Measurements from ENCODE around the gene FUT6. TPM values are rescaled to one million over a fixed set of nuclear protein-coding genes. Genes with fewer than 3 reads are reported as not detected.
"Not testable (repeated sequence)": the region's sequence is repeated elsewhere in the genome, so short reads cannot be mapped to it uniquely, and the experiment has no call there.

Gene FUT6
- total RNA-seq, 4 donors from 2014 or later = not detected

GRCh38 chr19:5782322-5782721, 57.2 kb downstream of the FUT6 start:
- TF ChIP-seq POLR2A (IDR thresholded peaks at IDR 0.05) (no peak), CTCF (IDR thresholded peaks at IDR 0.05) (no peak)
- intact Hi-C loops (cut with DNase I) = no loop called here

GRCh38 chr19:5780916-5781315, 58.6 kb downstream of the FUT6 start:
- H3K4me1 ChIP-seq; intact Hi-C loops (cut with DNase I); H3K27me3 ChIP-seq; H3K27ac ChIP-seq; DNase-seq; H3K9me3 ChIP-seq; H3K4me3 ChIP-seq (replicated peaks in 1 of 3): not testable (repeated sequence)
- peaks cover 11 to 17% of the 10 kb centered on the region in 2 donors for H3K36me3 ChIP-seq
- WGBS, 2 donors = 83% methylated on average over 11 of the region's 11 CpGs

More at GRCh38 chr19:5782322-5782721, 57.2 kb downstream of the FUT6 start:
- Histone ChIP-seq H3K4me3 (replicated peaks in 1 of 3) (no peak overlapping the region), H3K27me3 (no peaks in the 10 kb centered on the region), H3K9me3 (no peaks in the 10 kb centered on the region), H3K36me3 (peaks cover 25 to 31% of the 10 kb centered on the region in 2 donors), H3K27ac (no peak overlapping the region), H3K4me1 (no peaks in the 10 kb centered on the region)
- WGBS, 2 donors = 88 to 92% methylated on average over 2 to 6 of the region's 9 CpGs
- DNase-seq = no peak

Other genes with a start within 250 kb of the FUT6 start
- 10 to 100 TPM; 52.2 to 74.5 (median 65.3) TPM for gene SAFB2, start 216.9 kb downstream of the FUT6 start, total RNA-seq
- 100 to 1,000 TPM in 2 of 4 donors, 10 to 100 TPM in 2; 70.1 to 129 (median 86.7) TPM for gene SAFB, start 216.6 kb downstream of the FUT6 start, total RNA-seq
- gene MICOS13, start 159.2 kb downstream of the FUT6 start, total RNA-seq = 10 to 100 TPM; 20.1 to 68.3 (median 47.2) TPM
- gene HSD11B1L, start 158.7 kb downstream of the FUT6 start, total RNA-seq = 10 to 100 TPM in 3 of 4 donors, 1 to 10 TPM in 1; 7.3 to 30.4 (median 15.8) TPM
- 100 to 1,000 TPM; 313 to 561 (median 386) TPM for gene RPL36, start 149.4 kb downstream of the FUT6 start, total RNA-seq
- gene LONP1, start 119.6 kb downstream of the FUT6 start, total RNA-seq = 100 to 1,000 TPM in 1 of 4 donors, 10 to 100 TPM in 3; 45.0 to 100 (median 67.9) TPM
- not detected for gene CATSPERD, start 119.1 kb downstream of the FUT6 start, total RNA-seq
- 1 to 10 TPM in 3 of 4 donors, under 1 TPM in 1; 0.54 to 2.0 (median 1.2) TPM for gene PRR22, start 55.0 kb downstream of the FUT6 start, total RNA-seq
- gene DUS3L, start 48.5 kb downstream of the FUT6 start, total RNA-seq = 10 to 100 TPM; 34.0 to 53.3 (median 44.9) TPM
- gene NRTN, start 34.6 kb downstream of the FUT6 start, total RNA-seq = 1 to 10 TPM in 3 of 4 donors, under 1 TPM in 1; 0.71 to 8.1 (median 1.3) TPM
- gene FUT3, start 11.7 kb upstream of the FUT6 start, total RNA-seq = under 1 TPM in 1 of 4 donors, not detected in 3; 0.13 TPM
- gene FUT5, start 30.8 kb upstream of the FUT6 start, total RNA-seq = not detected
- gene NDUFA11, start 64.1 kb upstream of the FUT6 start, total RNA-seq = 100 to 1,000 TPM; 115 to 325 (median 195) TPM
- gene VMAC, start 65.2 kb upstream of the FUT6 start, total RNA-seq = 10 to 100 TPM; 14.3 to 27.2 (median 17.8) TPM
- gene CAPS, start 74.6 kb upstream of the FUT6 start, total RNA-seq = 10 to 100 TPM in 3 of 4 donors, 1 to 10 TPM in 1; 9.0 to 48.8 (median 26.3) TPM
- 100 to 1,000 TPM in 1 of 4 donors, 10 to 100 TPM in 3; 57.8 to 148 (median 82.7) TPM for gene RANBP3, start 138.4 kb upstream of the FUT6 start, total RNA-seq

Data from thyroid gland (tissue), 4 donors.